Activated T-helper 17 cell treated with anti-CD3 and anti-CD28 coated beads, Interleukin-2, amount 50 U/mL, for 72 hours (primary cell): ENCODE measurements around the gene SLC9C2. TPM values are rescaled to one million over a fixed set of nuclear protein-coding genes. Genes with fewer than 3 reads are reported as not detected.
"Not testable (repeated sequence)": the region's sequence is repeated elsewhere in the genome, so short reads cannot be mapped to it uniquely, and the experiment has no call there.

Experiments used
- ATAC-seq: fragments of 150-1000 bp; cut with Tn5 transposase; replicated peaks from 2 replicates; pipeline ENCODE4 v1.10.0; 2021; ENCODE audit warnings: mild to moderate bottlenecking, moderate library complexity
- H3K27ac Mint-ChIP-seq: one replicate; pipeline ENCODE4 v1.8.0; 2022; ENCODE audit warnings: mixed read lengths
- H3K27me3 Mint-ChIP-seq: one replicate; pipeline ENCODE4 v1.8.0; 2022; ENCODE audit warnings: mixed read lengths
- H3K36me3 Mint-ChIP-seq: one replicate; pipeline ENCODE4 v1.8.0; 2022; ENCODE audit warnings: low read depth, mild to moderate bottlenecking, mixed read lengths
- H3K4me1 Mint-ChIP-seq: one replicate; pipeline ENCODE4 v1.8.0; 2022; ENCODE audit warnings: mixed read lengths
- H3K4me3 Mint-ChIP-seq: one replicate; pipeline ENCODE4 v1.8.0; 2022; ENCODE audit warnings: mild to moderate bottlenecking, mixed read lengths
- H3K9me3 Mint-ChIP-seq: one replicate; pipeline ENCODE4 v1.8.0; 2022; ENCODE audit warnings: mixed read lengths
- total RNA-seq, 2 donors: library from RNA; stranded (reverse); gene quantifications; one replicate each; pipeline ENCODE4 v1.2.3, GENCODE V29; 2022

The SLC9C2 gene
- total RNA-seq, 2 donors from 2014 or later = not detected

DNA sequence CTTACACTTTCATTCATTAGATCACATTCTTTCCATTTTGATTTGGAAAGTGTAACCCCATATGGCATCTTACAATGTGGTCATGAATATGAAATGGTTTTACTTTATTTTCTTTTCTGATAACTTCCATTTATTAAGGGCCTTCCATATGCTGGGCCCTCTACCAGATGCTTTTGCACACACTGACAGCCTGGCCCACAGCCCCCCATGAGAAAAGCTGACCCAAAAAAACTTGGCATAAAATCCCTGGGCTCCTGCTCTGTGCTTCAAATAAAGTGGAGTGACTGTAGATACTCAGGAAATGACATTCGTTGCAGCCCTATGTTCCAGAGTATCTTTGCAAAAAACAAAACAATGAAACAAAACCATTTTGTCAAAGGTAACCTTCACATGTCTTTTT, 76.9 kb downstream of the SLC9C2 start:
- peaks cover 3% of the 10 kb centered on the region for H3K4me1 Mint-ChIP-seq
- no peaks in the 10 kb centered on the region for H3K36me3 Mint-ChIP-seq
- no peak for ATAC-seq
- no peaks in the 10 kb centered on the region for H3K27me3 Mint-ChIP-seq
- no peaks in the 10 kb centered on the region for H3K9me3 Mint-ChIP-seq
- H3K4me3 Mint-ChIP-seq = no peak overlapping the region
- H3K27ac Mint-ChIP-seq = no peak overlapping the region

DNA sequence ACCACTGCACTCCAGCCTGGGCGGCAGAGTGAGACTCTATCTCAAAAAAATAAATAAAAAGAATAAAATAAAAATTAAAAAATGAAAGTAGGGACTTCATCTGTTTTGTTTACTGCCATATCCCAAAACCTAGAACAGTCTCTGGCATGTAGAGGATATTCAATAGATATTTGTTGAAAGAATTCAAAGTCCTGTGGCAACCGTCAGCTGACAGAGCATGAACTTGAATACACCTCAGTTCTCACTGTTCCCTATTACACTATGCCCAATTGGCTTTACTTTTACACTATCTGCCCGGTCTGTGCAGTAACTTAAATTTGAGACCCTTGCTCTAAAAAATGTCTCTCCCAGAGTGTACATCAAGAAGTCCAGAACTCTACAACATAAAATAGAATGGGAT, 79.5 kb downstream of the SLC9C2 start:
- no peaks in the 10 kb centered on the region for H3K9me3 Mint-ChIP-seq
- ATAC-seq = no peak
- H3K27me3 Mint-ChIP-seq = no peaks in the 10 kb centered on the region
- no peak overlapping the region for H3K4me3 Mint-ChIP-seq
- H3K27ac Mint-ChIP-seq = no peak overlapping the region
- no peaks in the 10 kb centered on the region for H3K36me3 Mint-ChIP-seq
- peaks cover 1% of the 10 kb centered on the region for H3K4me1 Mint-ChIP-seq

DNA sequence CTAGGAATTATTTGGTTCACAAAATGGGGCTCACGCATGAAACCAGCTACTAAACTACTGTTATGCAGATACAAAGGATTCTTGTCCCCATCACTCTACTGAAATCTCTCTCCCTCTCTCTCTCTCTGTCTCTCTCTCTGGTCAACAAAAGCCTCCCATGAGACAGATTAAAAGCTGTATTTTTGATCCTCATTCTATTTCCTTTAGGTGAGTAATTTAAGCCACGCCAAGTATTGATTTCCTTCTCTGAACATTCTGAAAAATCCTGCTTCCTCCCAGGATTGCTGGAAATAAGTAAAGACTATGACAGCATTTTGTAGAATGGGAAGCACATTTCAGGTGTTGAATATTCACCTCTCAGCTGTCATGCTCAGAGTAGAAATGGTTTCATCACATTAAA, 82.1 kb downstream of the SLC9C2 start:
- no peaks in the 10 kb centered on the region for H3K36me3 Mint-ChIP-seq
- H3K27ac Mint-ChIP-seq = no peak overlapping the region
- H3K4me1 Mint-ChIP-seq = no peaks in the 10 kb centered on the region
- H3K4me3 Mint-ChIP-seq = no peak overlapping the region
- no peaks in the 10 kb centered on the region for H3K27me3 Mint-ChIP-seq
- H3K9me3 Mint-ChIP-seq = no peaks in the 10 kb centered on the region
- no peak for ATAC-seq

DNA sequence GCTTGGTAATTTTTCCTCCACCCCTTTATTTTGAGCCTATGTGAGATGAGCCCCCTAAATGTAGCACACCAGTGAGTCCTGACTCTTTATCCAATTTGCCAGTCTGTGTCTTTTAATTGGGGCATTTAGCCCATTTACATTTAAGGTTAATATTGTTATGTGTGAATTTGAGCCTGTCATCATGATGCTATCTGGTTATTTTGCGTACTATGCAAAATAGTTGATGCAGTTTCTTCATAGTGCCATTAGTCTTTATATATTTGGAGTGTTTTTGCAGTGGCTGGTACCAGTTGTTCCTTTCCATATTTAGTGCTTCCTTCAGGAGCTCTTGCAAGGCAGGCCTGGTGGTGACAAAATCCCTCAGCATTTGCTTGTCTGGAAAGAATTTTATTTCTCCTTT, 88.4 kb downstream of the SLC9C2 start:
- H3K36me3 Mint-ChIP-seq, H3K4me1 Mint-ChIP-seq, H3K4me3 Mint-ChIP-seq, H3K27ac Mint-ChIP-seq, H3K9me3 Mint-ChIP-seq, ATAC-seq: not testable (repeated sequence)
- peaks cover 12% of the 10 kb centered on the region for H3K27me3 Mint-ChIP-seq

DNA sequence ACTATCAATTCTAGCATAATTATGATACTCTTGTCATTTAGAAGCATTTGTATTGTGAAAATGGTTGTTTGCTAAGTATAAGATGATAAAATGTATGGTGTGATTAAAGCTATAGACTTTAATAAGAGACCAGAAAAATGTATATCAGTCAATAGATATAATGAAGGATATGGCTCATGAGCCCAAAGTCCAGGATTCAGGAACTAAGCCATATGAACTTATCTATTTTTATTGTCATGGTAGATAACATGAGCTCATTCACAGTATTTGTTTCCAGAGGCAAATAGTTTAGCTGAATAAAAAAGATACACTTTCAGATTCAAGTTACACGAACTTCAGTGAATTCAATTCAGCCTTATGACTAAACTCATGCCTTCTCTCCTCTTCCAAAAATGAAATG, 93.1 kb downstream of the SLC9C2 start:
- no peak overlapping the region for H3K4me3 Mint-ChIP-seq
- H3K4me1 Mint-ChIP-seq = no peaks in the 10 kb centered on the region
- H3K27me3 Mint-ChIP-seq = peaks cover 9% of the 10 kb centered on the region
- no peaks in the 10 kb centered on the region for H3K36me3 Mint-ChIP-seq
- peaks cover 8% of the 10 kb centered on the region for H3K9me3 Mint-ChIP-seq
- no peak for ATAC-seq
- no peak overlapping the region for H3K27ac Mint-ChIP-seq

DNA sequence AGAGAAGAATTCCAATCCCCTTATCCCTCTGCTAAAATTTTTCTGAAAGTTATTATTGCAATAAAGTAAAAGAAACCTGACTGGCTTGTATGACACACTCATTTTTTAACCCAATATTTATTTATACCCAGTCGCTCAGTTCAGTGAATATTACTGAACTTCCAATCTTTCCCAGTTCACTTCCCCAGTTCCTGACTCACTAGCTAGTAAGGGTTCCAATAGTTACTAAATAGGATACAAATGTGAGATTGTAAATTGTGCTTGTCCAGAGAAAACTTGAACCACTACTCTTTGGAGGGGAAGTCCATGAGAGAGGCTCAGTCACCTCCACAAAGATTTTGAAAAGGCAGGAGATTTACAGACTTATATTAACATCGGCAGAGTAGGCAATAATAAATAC, 94.3 kb downstream of the SLC9C2 start:
- no peaks in the 10 kb centered on the region for H3K36me3 Mint-ChIP-seq
- H3K27me3 Mint-ChIP-seq = peaks cover 6% of the 10 kb centered on the region
- H3K4me3 Mint-ChIP-seq = no peak overlapping the region
- H3K4me1 Mint-ChIP-seq = no peaks in the 10 kb centered on the region
- H3K9me3 Mint-ChIP-seq = peaks cover 2% of the 10 kb centered on the region
- no peak overlapping the region for H3K27ac Mint-ChIP-seq
- no peak for ATAC-seq

DNA sequence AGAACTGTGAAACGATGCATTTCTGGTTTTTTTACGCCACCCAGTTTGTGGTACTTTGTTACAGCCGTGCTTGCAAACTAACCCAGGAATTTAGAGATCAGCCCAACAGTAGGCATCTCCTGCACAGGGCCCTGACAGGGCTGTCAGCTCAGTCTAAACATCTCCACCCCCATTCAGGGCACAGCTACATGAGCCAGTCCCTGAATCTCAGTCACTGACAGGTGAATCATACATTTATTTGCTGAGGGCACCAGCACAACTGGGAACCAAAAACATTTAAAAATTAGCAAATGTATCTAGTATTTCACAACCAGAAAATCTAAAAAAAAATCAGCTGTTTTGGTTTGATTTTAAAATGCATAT, 95.0 kb downstream of the SLC9C2 start:
- H3K9me3 Mint-ChIP-seq = no peaks in the 10 kb centered on the region
- H3K4me3 Mint-ChIP-seq = no peak overlapping the region
- no peak for ATAC-seq
- H3K27me3 Mint-ChIP-seq = peaks cover 5% of the 10 kb centered on the region
- H3K36me3 Mint-ChIP-seq = no peaks in the 10 kb centered on the region
- H3K4me1 Mint-ChIP-seq = no peaks in the 10 kb centered on the region
- H3K27ac Mint-ChIP-seq = no peak overlapping the region

DNA sequence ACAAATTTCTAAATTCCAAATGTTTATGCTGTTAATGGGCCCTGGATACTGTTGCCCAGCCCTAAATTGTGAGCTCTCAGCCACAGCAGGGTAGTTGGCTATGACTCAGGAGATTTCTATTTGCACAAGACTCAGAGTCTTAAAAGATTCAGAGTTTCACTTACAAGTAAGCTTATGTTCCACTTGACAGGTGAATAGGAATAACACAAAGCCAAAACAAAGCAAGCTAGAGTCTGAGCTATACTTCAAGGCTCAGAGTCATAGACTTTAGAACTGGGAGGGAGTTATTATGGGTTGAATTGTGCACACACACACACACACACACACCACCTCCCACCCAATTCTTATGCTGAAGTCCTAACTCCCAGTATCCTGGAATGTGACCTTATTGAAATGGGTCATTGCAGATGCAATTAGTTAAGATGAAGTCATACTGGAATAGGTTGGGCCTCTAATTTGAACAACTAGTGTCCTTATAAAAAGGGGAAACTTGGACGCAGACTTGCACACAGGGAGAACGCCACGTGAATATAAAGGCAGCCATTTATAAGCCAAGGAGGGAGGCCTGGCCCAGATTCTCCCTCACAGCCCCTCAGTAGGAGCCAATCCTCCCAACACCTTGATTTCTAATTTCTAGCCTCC, 95.5 kb downstream of the SLC9C2 start:
- Mint-ChIP-seq H3K9me3 (no peaks in the 10 kb centered on the region), H3K4me1 (no peaks in the 10 kb centered on the region), H3K27me3 (peaks cover 5% of the 10 kb centered on the region), H3K36me3 (no peaks in the 10 kb centered on the region), H3K27ac (no peak overlapping the region), H3K4me3 (no peak overlapping the region)
- ATAC-seq = peak; percentile 26

DNA sequence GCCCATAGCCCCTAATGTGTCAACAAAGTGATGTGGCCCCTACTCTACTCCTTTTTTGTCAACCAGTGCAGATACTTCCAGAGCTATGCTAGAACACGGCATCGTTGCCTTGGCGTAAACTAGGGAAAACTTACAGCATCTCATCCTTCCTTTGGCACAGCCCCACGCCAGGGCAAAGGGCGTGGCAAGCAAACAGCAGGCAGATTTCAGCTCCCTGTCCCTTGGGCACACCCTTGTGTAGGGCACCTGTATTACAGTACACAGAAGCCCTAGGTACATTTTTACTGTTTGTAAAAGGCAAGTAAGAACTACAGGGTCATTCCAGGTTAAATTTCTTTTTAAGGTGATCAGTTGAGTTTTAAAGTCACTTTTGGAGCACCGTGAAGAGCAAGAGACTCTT, 96.4 kb downstream of the SLC9C2 start:
- Mint-ChIP-seq H3K27ac (no peak overlapping the region), H3K4me3 (no peak overlapping the region), H3K9me3 (no peaks in the 10 kb centered on the region), H3K4me1 (no peaks in the 10 kb centered on the region), H3K27me3 (peaks cover 5% of the 10 kb centered on the region), H3K36me3 (no peaks in the 10 kb centered on the region)
- ATAC-seq = no peak

DNA sequence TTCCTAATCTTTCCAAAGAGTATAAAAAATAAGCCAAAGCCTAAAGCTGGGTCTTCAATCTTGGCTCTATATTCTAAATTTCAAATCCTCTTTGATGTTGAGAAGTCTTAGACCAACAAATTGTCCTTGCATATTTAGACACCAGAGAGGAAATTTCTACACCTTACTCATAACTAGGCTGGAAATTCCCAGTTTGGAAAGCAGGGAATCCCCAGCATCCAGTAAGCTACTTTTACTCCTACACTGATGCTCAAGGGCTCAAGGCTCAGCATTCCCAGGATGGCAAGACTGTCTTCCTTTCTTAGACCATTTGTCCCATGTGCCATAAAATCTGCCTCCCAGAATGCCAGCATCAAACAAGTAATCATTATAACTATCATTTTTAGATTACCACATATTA, 97.5 kb downstream of the SLC9C2 start:
- Mint-ChIP-seq H3K27ac (no peak overlapping the region), H3K4me1 (no peaks in the 10 kb centered on the region), H3K27me3 (peaks cover 5% of the 10 kb centered on the region), H3K36me3 (no peaks in the 10 kb centered on the region), H3K9me3 (no peaks in the 10 kb centered on the region), H3K4me3 (no peak overlapping the region)
- ATAC-seq = no peak

DNA sequence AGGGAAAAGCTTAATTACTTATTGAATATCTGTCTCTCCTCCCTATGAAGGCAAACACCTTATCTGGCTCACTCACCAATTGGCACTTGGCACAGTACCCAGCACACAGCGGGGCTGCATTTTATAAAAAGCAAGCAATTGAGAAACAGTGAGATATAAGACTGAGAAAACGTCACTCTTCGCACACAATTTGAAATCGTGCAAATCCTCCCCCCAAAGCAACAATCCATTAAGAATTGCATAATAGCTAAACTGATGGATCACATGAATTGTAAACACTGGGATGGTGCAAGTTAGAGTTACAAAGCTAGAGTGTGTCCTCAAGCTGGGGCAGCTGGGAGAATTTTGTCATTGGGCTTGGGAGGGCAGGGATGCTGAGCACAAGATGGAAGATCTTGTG, 98.6 kb downstream of the SLC9C2 start:
- H3K27me3 Mint-ChIP-seq = peaks cover 5% of the 10 kb centered on the region
- H3K4me1 Mint-ChIP-seq = no peaks in the 10 kb centered on the region
- H3K27ac Mint-ChIP-seq = no peak overlapping the region
- ATAC-seq = no peak
- H3K9me3 Mint-ChIP-seq = no peaks in the 10 kb centered on the region
- H3K36me3 Mint-ChIP-seq = no peaks in the 10 kb centered on the region
- H3K4me3 Mint-ChIP-seq = no peak overlapping the region

DNA sequence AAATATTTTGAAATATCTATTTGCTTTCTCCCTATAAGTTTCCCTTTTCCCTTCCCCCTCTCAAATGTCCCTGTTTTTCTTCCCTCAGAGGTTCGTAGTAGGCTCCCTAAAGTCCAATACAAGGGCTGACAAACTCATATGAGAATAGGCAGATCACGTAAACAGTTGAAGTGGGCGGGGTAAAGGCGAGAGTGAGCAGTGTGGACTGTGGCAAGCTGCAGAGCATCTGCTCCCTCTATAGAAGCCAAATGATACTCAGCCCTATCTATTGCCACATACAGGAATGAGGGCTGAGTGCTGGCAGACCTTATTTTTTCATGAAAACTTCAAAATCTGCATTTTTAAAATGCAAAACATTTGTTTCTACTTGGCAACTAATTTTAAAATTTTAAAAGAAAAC, 99.5 kb downstream of the SLC9C2 start:
- Mint-ChIP-seq H3K4me3 (no peak overlapping the region), H3K27ac (no peak overlapping the region), H3K9me3 (no peaks in the 10 kb centered on the region), H3K36me3 (no peaks in the 10 kb centered on the region), H3K27me3 (peaks cover 5% of the 10 kb centered on the region), H3K4me1 (no peaks in the 10 kb centered on the region)
- no peak for ATAC-seq

DNA sequence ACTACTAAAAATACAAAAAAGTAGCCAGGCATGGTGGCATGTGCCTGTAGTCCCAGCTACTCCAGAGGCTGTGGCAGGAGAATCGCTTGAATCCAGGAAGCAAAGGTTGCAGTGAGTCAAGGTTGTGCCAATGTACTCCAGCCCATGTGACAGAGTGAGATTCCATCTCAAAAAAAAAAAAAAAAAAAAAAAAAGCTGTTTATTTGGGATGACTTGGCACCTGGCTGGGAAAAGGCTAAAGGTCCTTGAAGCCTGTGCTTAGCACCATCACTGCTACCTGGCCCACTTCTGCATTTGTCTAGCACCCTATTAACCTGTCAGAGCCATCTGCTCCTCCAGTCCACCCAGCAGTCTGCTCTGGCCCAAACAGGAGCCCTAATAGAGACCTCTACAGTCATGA, 100.8 kb downstream of the SLC9C2 start:
- Mint-ChIP-seq H3K4me3 (no peak overlapping the region), H3K9me3 (no peaks in the 10 kb centered on the region), H3K27ac (no peak overlapping the region), H3K4me1 (no peaks in the 10 kb centered on the region), H3K36me3 (no peaks in the 10 kb centered on the region), H3K27me3 (peaks cover 5% of the 10 kb centered on the region)
- ATAC-seq = no peak

DNA sequence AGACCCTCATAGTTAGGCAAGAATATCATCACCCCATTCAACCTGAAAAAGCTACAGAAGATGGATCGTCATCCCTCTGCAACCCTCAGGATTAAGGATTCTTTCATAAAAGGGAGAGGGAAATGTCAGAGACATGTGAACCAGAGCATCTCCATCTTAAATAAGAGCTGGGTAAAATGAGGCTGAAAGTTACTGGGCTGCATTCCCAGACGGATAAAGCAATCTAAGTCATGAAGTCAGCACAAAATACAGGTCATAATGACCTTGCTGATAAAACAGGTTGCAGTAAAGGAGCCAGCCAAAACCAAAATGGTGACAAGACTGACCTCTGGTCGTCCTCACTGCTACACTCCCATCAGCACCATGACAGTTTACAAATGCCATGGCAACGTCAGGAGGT, 103.1 kb downstream of the SLC9C2 start:
- Mint-ChIP-seq H3K4me1 (no peaks in the 10 kb centered on the region), H3K27me3 (peaks cover 2% of the 10 kb centered on the region), H3K27ac (no peak overlapping the region), H3K36me3 (no peaks in the 10 kb centered on the region), H3K4me3 (no peak overlapping the region), H3K9me3 (no peaks in the 10 kb centered on the region)
- no peak for ATAC-seq

DNA sequence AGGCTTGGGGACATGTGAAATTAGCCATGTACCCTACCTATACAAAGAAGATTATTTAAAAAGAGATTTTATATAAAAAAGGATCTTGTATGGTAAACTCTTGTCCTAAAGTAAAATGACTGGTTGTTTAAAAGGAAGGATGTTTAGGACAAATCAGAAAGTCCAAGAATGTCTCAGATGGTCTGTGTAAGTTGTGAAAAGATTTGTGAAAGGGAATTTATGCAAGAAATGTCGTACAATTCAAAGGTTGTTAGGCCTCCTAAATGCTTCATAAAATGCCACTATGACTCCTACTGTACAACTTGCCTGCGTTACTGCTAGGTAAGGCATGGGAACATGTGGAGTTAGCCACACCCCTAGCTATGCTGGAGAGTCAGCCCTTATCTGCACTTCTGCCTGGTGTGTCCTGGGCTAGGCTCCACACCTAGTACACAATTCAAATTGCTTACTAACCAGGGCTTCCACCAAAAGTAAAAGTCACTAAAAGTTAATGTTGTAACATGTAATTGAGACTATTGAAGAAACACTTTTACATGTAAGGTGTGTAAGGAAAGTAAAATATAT, 106.0 kb downstream of the SLC9C2 start:
- Mint-ChIP-seq H3K9me3 (no peaks in the 10 kb centered on the region), H3K36me3 (no peaks in the 10 kb centered on the region), H3K4me1 (no peaks in the 10 kb centered on the region), H3K27ac (no peak overlapping the region), H3K4me3 (no peak overlapping the region), H3K27me3 (no peaks in the 10 kb centered on the region)
- no peak for ATAC-seq
